Transverse colon (tissue), 4 donors: ENCODE measurements around the gene SPATA13. TPM values are rescaled to one million over a fixed set of nuclear protein-coding genes. Genes with fewer than 3 reads are reported as not detected.

ENCODE experiments used
- DNase-seq: peaks from one replicate; pipeline ENCODE4 v3.0.0-alpha.2; 2019
- H3K27ac ChIP-seq, 4 donors: fragments of 200-600 bp; sonication (generic); 2 replicates each; pipeline ENCODE4 v1.5.1; 2016 to 2018; ENCODE audit warnings: inconsistent platforms in 4 of 4
- H3K27me3 ChIP-seq: fragments of 200-600 bp; sonication (generic); 2 replicates; pipeline ENCODE4 v1.5.1; 2017; ENCODE audit warnings: inconsistent platforms
- H3K36me3 ChIP-seq, 4 donors: fragments of 200-600 bp; sonication (generic); 2 replicates each; pipeline ENCODE4 v1.5.1; 2017 to 2019; ENCODE audit warnings: inconsistent platforms in 4 of 4
- H3K4me1 ChIP-seq, 4 donors: fragments of 200-600 bp; sonication (generic); 2 replicates each; pipeline ENCODE4 v1.5.1; 2017 to 2020; ENCODE audit warnings: inconsistent platforms in 4 of 4
- H3K4me3 ChIP-seq, 4 donors: fragments of 200-600 bp; sonication (generic); 1 replicate in 1 of 4; 2 replicates in 3 of 4; pipeline versions ENCODE4 v1.5.1 to v1.6.1; 2017 to 2019; ENCODE audit warnings: inconsistent platforms in 4 of 4
- H3K9me3 ChIP-seq, 2 donors: fragments of 200-600 bp; sonication (generic); 2 replicates each; pipeline ENCODE4 v1.5.1; 2017 to 2019; ENCODE audit warnings: inconsistent platforms in 2 of 2
- EP300 ChIP-seq: sonication (generic); formaldehyde crosslinking; IDR thresholded peaks from one replicate; pipeline ENCODE4 v1.6.1; 2017; ENCODE audit warnings: antibody characterized with exemption, low read depth
- POLR2A ChIP-seq: fragments of 450-650 bp; IDR thresholded peaks from one replicate; pipeline ENCODE4 v1.6.1; 2016; ENCODE audit warnings: antibody characterized with exemption, mild to moderate bottlenecking, moderate library complexity
- POLR2AphosphoS5 ChIP-seq, 3 donors: sonication (generic); formaldehyde crosslinking; IDR thresholded peaks; one replicate each; pipeline ENCODE4 v1.6.1; 2016; ENCODE audit warnings: antibody characterized with exemption in 3 of 3
- WGBS, 2 donors: methylation state at CpG; one replicate each; pipeline ENCODE4 v1.1.5; 2018; ENCODE audit warnings: low coverage in 1 of 2; 5-methylcytosine and 5-hydroxymethylcytosine counted together
- in situ Hi-C, 4 donors: fragments of 200-750 bp; cut with MboI; loops; one replicate each; pipeline versions ENCODE4 v1.15.0 to v1.15.1; 2017; ENCODE audit warnings: low sequenced_read_pairs in 3 of 4, low pct_ligation_motif_present in 1 of 4, low pct_unique_long_range_greater_than_20kb in 1 of 4
- intact Hi-C: fragments of 100-400 bp; cut with DNase I; formaldehyde crosslinking; loops from one replicate; pipeline ENCODE4 v1.15.1; 2023; ENCODE audit warnings: low total_unique reads
- total RNA-seq, 4 donors: library from RNA; depleted of rRNA; stranded (reverse); fragments of >200 nt; gene quantifications; one replicate each; pipeline ENCODE4 v1.1.0, GENCODE V29; 2016
- TF ChIP-seq, protein P1 (sequence below), 5 experiments: fragments of 200-600 bp in 3 of 5; fragments of 450-650 bp in 2 of 5; sonication (generic) in 3 of 5; IDR thresholded peaks; 1 replicate in 2 of 5; 2 replicates in 3 of 5; pipeline ENCODE4 v1.5.1; 2016 to 2017; ENCODE audit warnings: antibody characterized with exemption in 5 of 5, inconsistent platforms in 3 of 5, mild to moderate bottlenecking in 2 of 5, moderate library complexity in 1 of 5

The SPATA13 gene
- total RNA-seq, 4 donors from 2014 or later = 85.1 to 612 (median 228) TPM

DNA sequence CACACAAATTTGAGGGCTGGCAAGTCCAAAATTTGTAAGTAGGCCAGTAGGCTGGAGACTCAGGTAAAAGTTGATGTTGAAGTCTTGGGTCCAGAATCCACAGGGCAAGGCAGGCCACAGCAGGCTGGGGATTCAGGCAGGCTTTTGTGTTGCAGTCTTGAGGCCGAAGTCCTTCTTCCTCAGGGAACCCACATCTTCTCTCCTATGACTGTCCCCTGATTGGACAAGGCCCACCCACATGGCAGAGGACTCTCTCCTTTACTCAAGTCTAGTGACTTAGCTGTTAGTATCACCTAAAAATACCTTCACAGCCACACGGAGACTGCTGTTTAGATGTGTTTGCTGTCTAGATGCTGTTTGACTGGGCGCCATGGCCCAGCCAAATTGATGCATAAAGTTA, 9.9 kb upstream of the SPATA13 start:
- H3K27ac ChIP-seq = no peak overlapping the region
- no peaks in the 10 kb centered on the region for H3K36me3 ChIP-seq
- in situ Hi-C loops (no loop called here), intact Hi-C loops (no loop called here)
- H3K27me3 ChIP-seq = no peaks in the 10 kb centered on the region
- no peaks in the 10 kb centered on the region for H3K9me3 ChIP-seq
- H3K4me1 ChIP-seq = peaks cover 0 to 33% (median 13%) of the 10 kb centered on the region in 4 donors
- 82 to 93% methylated on average over 2 to 3 of the region's 3 CpGs for WGBS, 2 donors
- DNase-seq = no peak
- TF ChIP-seq, protein P1, sequence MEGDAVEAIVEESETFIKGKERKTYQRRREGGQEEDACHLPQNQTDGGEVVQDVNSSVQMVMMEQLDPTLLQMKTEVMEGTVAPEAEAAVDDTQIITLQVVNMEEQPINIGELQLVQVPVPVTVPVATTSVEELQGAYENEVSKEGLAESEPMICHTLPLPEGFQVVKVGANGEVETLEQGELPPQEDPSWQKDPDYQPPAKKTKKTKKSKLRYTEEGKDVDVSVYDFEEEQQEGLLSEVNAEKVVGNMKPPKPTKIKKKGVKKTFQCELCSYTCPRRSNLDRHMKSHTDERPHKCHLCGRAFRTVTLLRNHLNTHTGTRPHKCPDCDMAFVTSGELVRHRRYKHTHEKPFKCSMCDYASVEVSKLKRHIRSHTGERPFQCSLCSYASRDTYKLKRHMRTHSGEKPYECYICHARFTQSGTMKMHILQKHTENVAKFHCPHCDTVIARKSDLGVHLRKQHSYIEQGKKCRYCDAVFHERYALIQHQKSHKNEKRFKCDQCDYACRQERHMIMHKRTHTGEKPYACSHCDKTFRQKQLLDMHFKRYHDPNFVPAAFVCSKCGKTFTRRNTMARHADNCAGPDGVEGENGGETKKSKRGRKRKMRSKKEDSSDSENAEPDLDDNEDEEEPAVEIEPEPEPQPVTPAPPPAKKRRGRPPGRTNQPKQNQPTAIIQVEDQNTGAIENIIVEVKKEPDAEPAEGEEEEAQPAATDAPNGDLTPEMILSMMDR (IDR thresholded peaks at IDR 0.05) = no peak
- TF ChIP-seq EP300 (no peak), POLR2AphosphoS5 (IDR thresholded peaks at IDR 0.05) (no peak), POLR2A (no peak)
- no peak overlapping the region for H3K4me3 ChIP-seq

DNA sequence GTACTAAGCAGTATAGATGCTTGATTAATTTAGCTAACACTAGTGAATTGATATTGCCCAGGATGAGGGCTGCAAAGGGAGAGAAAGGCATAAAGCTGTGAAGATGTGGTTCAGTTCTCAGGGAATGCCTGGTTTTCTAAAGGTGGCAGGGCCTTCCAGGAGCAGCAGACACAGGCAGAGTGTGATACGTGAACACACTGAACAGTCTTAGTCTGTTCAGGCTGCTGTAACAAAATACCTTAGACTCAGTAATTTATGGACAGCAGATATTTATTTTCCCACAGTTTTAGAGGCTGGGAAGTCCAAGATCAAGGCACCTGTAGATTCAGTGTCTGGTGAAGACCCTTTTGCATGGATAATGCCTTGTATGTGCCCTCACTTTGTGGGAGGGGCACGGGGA, 8.7 kb upstream of the SPATA13 start:
- 93 to 100% methylated on average over 1 to 2 of the region's 2 CpGs for WGBS, 2 donors
- in situ Hi-C loops (no loop called here), intact Hi-C loops (no loop called here)
- no peak overlapping the region for H3K4me3 ChIP-seq
- H3K4me1 ChIP-seq = peaks cover 0 to 33% (median 13%) of the 10 kb centered on the region in 4 donors
- TF ChIP-seq, protein P1 (IDR thresholded peaks at IDR 0.05) = no peak
- no peak for TF ChIP-seq POLR2A
- no peak for TF ChIP-seq EP300
- TF ChIP-seq POLR2AphosphoS5 (IDR thresholded peaks at IDR 0.05) = no peak
- H3K27ac ChIP-seq = no peak overlapping the region
- no peaks in the 10 kb centered on the region for H3K27me3 ChIP-seq
- no peak for DNase-seq
- no peaks in the 10 kb centered on the region for H3K9me3 ChIP-seq
- no peaks in the 10 kb centered on the region for H3K36me3 ChIP-seq

DNA sequence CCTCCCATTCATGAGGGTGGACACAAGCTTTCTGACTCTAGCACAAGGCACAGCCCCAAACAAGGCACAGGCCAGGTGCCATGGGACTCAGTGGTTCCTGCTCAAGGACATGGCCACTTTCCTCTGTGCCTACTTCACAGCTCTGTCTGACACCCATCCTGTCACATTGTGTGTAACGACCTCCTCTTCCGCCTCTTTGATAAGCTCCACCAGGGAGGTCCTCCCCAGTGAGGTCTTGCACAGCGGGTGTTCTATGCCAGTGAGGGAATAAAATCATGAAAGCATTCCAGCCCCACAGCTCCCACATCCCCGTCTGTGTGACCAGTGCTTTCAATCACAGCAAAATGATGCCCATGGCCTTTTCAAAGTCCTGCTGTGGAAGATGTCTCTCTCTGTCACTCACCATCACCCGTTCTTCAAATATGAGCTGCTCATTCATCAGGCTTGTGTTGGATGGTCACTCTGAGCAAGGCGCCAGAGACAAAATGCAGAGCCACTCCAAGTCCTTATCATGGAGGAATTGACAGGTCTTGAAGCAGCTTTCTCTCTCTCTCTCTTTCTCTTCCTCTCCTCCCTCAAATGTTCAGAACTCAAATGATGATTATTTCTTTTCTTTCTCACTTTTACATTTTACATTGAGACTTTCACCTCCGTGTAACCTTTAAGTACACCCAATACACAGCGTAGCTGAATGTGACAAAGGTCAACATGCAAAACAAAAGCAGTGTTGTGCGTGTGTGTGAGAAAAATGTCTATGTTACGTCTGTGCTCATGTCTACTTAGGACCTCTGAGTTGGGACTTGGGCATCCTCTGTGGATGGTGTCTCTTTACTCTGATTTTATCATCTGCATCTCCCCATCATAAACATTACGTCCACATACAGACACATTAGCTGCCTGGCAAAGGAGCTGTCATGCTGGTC, 8.0 kb upstream of the SPATA13 start:
- H3K9me3 ChIP-seq = no peaks in the 10 kb centered on the region
- WGBS, 2 donors = 67 to 75% methylated on average over 1 to 11 of the region's 11 CpGs
- peaks cover 0 to 28% (median 13%) of the 10 kb centered on the region in 4 donors for H3K4me1 ChIP-seq
- H3K27me3 ChIP-seq = no peaks in the 10 kb centered on the region
- no peak overlapping the region for H3K4me3 ChIP-seq
- TF ChIP-seq, protein P1 (IDR thresholded peaks at IDR 0.05) = no peak
- TF ChIP-seq POLR2A (no peak), EP300 (no peak), POLR2AphosphoS5 (IDR thresholded peaks at IDR 0.05) (no peak)
- H3K36me3 ChIP-seq = no peaks in the 10 kb centered on the region
- in situ Hi-C loops (no loop called here), intact Hi-C loops (no loop called here)
- peak overlapping the region in 2 of 4 donors; percentile 5 to 7 for H3K27ac ChIP-seq
- no peak for DNase-seq

DNA sequence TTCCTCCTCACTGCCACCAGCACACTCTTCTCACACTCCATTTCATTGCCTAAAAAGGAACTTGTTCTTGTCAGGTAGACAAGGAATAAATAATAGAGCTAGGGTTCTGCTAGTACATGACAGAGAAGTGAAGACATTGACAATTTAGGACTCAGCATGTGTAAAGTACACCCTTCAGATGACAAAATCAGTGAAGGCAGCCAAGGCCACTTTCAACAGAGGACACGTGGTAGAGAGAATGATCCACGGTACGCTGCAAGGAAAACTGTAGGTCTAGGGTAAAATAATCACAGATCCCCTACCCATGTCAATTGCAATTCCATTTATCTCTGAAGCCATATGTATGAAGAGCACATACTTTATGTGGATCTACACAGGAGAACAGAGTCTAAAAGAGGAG, 7.2 kb upstream of the SPATA13 start:
- Histone ChIP-seq H3K36me3 (no peaks in the 10 kb centered on the region), H3K27me3 (no peaks in the 10 kb centered on the region), H3K4me3 (no peak overlapping the region), H3K9me3 (no peaks in the 10 kb centered on the region), H3K27ac (peak overlapping the region in 2 of 4 donors; percentile 5 to 7), H3K4me1 (peaks cover 0 to 20% (median 10%) of the 10 kb centered on the region in 4 donors)
- TF ChIP-seq POLR2A (no peak), POLR2AphosphoS5 (IDR thresholded peaks at IDR 0.05) (no peak), EP300 (no peak)
- TF ChIP-seq, protein P1 (IDR thresholded peaks at IDR 0.05) = no peak
- intact Hi-C loops = no loop called here
- in situ Hi-C loops = no loop called here
- WGBS, 2 donors = 83 to 100% methylated on average over 3 of the region's 3 CpGs
- DNase-seq = no peak
